GM21576 (cell line): ENCODE measurements around the gene DUSP18.
"Not testable (repeated sequence)": the region's sequence is repeated elsewhere in the genome, so short reads cannot be mapped to it uniquely, and the experiment has no call there.

Source experiments
- ATAC-seq: cut with Tn5 transposase; IDR thresholded peaks from one replicate; pipeline ENCODE4 v1.9.1; 2021; ENCODE audit warnings: mild to moderate bottlenecking, moderate library complexity; ENCODE audit not compliant: unreplicated experiment

DUSP18 gene

DNA sequence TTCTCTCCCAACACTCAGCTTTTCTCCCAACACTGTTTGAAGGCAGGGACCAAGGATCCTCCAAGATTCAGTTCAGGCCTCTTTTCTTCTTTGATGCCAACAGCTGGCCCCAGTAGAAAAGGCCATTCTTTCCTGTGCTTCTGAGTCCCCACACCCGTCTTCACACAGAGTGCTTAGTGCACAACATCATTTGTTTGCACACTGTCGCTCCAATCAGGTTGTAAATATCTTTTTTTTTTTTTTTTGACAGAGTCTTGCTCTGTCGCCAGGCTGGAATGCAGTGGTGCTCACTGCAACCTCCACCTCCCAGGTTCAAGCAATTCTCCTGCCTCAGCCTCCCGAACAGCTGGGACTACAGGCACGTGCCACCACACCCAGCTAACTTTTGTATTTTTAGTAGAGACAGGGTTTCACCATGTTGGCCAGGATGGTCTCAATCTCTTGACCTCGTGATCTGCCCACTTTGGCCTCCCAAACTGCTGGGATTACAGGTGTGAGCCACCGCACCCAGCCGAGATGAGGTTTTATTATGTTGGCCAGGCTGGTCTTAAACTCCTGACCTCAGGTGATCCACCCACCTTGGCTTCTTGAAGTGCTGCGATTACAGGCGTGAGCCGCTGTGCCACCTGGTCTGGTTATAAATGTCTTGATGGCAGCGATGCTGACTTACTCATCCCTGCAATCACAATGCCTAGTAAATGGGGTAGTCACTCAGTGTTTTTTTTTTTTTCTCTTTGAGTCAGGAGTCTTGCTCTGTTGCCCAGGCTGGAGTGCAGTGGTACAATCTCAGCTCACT, 12.4 kb upstream of the DUSP18 start:
- ATAC-seq = not testable (repeated sequence)

DNA sequence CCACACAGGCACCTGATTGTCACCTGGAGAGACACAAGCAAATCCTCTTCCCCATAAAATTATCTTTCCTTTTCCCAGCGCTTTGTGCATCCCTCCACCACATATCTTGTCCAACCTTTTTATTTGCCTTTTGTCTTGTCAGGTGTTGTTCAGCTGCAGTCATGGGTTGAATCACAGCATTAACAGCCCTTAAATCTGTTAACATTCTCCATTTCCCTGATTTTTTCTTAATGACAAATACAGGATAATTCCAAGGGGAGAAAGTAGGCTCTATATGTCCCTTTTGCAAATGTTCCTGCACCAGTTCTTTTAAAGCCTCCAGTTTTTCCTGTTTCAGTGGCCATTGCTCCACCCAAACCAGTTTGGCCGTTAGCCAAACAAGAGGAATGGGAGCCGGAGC, 8.9 kb upstream of the DUSP18 start:
- ATAC-seq = not testable (repeated sequence)

DNA sequence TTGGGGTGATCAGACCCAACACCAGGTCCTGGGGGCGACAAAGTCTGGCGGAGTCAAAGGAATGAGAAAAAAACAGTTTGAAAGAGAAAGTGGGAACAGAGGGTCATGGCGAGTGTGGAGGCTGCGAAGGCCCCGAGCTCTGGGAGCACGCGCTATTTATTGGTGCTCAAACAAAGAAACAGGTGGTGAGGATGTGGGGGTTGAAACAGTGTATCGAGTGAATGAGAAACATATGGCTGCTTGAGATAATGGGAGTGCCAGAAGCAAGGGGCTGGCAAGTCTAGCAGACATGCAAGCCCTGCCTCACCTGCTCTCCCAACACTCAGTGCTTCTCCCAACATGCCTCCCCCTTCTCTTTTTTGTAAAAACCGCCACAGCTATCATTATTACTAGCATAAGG, 7.8 kb upstream of the DUSP18 start:
- no peak for ATAC-seq

DNA sequence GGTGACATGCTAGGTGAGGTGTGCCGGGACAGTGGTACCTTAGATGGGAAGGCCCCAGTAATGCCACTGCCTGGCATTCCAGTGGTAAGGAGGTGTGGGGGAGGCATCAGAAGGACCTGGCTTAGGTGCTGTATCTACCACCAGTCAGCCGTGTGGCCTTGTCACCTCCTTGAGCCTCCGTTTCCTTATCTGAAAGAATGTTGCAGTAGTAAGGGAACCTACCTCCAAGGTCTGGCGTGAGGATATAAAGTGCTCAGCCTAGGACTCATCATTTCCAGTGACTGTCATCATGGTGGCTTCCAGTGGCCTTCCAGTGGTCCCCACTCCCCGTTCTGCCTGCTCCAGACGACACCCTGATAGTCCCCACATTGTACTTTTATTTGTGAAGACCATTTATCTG, 6.8 kb upstream of the DUSP18 start:
- no peak for ATAC-seq

DNA sequence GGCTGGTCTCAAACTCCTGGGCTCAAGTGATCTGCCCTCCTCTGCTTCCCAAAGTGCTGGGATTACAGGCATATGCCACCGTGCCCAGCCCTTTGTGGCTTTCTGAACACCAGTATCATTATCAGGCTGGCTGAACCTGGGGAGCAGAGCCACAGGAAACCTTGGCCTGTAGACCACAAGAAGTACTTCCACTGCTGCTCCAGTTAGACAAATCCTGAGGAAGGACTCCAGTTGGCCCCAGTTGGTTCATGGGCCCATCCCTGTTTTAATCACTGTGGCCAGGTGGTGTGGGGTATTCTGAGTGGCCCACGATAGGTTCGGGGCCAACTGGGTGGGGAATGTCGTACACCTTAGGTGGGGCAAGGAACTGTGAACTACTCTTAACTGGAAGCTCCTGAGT, 5.5 kb upstream of the DUSP18 start:
- no peak for ATAC-seq

DNA sequence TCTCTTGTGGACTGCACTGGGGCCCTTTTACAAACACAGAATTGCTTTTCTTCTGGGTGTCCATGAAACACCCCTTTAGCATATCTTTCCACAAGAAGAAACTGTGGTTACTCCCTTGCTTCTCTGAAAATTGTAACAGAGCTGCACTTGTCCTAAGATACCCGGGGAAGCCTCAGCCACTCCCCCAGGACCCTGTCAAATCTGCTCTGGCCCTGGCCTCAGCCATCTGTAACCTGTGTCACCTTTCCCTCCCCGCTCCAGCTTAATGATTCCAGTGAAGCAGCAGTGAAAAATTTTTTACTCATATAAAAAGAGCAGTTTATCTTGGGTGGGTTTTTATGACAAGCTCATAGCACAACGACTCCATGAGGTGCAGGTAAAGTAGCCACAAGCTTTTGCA, 3.4 kb upstream of the DUSP18 start:
- no peak for ATAC-seq

DNA sequence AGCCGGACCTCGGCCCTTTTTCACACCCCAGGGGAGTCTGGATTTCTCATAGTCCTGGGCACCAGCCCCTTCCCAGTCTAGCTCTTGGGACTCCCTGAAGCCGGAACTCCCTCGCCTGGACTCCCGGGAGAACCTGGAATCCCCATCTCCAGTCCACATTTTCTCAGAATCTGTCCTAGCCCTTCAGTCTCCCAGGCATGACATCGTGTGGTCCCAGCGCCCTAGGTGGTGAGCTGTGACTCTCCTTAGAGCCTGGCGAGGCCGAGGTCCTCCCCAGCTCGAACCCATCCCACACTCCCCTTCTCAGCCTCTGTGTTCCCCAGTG, 673 bp upstream of the DUSP18 start:
- ATAC-seq = no peak

DNA sequence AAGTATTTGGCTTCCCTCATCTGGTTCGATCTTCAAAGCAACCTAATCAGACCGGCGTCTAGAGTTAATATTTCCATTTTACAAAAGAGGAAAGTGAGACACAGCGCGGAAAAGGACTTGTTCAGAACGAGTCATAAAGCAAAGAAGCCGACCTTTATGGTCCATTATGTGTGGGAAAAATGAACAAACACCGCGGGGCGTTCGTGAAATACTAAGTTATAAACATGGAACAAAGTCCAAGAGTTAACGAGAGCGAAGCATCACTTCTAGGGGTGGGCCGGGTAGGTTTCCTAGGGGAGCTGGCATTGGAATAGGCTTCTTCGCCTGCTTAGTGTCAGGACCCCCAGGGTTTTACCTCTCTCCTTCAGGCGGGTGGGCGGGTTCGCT, 575 bp downstream of the DUSP18 start:
- ATAC-seq = no peak

DNA sequence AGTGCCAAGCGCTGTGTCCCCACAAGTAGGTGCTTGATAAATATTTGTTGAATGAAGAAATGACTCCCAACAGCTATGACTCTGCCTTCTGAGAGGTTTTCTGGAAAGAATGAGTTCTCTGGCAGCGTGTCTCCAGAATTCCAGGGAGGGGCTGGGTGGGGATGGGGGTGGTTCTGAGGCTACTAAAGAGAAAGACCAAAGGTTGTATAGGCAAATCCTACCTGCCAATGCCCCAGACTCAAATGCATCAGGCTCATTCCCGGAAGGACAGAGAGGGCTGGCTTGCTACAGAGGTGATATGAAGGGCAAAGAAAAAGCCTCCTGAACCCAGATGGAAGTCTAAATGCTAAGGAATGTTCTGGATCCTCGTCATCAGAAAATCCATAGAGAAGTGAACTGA, 1.9 kb downstream of the DUSP18 start:
- no peak for ATAC-seq

DNA sequence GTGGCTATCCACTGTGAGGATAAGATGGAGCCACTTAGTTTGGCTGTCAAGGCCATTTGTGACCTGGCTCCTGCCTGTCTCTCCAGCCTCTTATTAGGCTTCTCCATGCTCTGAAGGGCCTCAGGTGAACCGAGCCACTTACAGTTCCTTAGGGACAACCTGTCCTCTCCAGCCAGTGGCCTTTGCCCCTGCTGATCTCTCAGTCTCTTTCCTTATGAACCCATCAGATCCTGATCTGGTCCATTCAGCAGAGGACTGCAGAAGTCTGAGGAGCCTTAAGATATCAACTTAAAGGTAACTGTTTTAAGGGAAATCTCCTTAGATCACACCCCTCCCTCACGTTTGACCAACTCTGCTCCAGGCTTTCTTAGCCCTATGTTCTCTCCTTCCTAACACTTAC, 2.4 kb downstream of the DUSP18 start:
- no peak for ATAC-seq

DNA sequence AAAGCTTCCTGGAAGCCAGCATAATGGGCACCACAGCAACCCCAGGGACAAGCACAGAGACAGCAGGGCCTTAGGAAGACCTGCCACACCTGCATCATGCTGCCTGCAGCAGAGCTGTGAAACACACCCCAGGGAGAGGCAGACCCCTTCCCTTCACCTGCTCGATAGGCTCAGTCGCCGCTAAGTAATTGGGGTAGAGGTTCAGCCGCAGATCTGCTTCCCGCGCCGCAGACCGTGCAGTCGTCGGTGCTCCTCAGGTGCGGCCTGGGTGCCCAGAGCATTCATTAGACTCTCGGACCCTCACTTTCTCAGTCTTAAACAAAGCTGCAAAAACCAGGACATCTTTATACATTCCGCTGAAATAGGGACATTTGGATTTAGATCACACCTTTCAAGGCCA, 2.9 kb downstream of the DUSP18 start:
- ATAC-seq = no peak

DNA sequence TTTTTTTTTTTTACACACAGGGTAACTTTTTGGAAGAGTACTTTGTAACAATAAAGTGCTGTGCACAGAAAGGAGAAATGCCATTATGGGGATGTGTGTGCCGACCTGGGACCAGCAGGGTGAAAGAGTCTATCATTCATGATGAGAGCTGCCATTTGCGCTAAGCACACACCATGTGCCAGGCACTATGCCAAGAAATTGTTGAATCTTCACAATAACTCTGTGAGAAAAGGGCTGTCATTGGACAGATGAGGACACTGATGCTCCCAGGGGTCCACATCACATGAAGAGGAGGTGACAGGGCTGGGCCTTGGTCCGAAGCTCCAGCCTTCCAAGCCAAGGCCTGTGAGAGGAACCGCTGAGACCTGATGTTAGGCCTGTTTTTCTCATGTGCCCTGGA, 5.6 kb downstream of the DUSP18 start:
- no peak for ATAC-seq

DNA sequence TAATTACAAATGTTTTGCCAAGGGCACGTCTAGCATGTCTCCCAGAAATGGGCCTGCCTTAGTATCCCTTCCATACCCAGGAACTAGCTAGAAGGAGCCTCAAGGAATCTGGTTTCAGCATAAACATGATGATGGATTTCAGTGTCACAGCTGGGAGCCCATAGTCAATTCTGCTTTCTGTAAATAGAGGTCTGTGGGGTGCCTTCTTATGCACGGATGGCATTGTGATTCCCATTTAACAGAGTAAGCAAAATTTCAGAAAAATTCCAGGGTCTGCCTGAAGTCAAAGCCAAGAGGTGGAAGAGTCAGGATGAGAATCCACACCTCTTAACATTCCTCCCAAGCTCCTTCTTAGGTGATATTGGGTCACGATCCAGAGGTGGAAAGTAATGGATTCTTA, 12.1 kb downstream of the DUSP18 start:
- ATAC-seq = no peak

DNA sequence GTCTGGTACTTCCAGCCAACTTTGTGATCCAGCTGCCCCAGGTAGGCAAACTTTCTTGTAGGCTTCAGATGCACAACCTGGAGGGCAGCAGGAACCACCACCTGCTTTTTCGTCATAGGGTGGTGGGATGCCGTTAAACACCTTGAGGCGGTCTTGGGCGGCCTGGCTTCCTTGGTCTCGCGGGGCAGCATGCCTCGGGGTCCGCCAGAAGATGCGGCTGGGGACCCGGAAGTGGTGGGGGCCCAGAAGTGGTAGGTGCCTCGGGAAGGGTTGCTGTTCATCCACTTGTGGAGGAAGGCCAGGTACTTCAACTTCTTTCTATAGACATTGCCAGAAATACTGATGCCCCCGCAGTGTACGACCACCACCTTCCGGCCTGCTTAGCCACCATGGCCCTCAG, 13.3 kb downstream of the DUSP18 start:
- ATAC-seq = no peak

DNA sequence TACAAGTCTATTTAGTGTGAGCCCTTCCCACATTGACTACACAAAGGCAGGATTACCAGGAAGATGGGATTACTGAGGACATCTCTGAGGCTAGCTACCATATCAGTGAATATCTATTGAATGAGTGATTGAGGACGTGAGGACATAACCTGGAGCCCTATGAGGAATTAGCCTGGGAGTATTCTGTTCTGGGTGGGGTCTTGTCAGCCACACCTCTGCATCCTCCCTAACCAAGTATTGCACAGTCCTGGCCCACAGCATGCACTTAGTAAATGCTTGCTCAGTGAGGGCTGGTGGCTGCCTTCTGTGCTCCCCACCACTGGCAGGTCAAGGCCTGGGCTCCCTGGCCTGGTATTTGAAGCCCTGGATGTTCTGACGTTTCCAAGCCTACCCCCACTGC, 14.8 kb downstream of the DUSP18 start:
- ATAC-seq = no peak

DNA sequence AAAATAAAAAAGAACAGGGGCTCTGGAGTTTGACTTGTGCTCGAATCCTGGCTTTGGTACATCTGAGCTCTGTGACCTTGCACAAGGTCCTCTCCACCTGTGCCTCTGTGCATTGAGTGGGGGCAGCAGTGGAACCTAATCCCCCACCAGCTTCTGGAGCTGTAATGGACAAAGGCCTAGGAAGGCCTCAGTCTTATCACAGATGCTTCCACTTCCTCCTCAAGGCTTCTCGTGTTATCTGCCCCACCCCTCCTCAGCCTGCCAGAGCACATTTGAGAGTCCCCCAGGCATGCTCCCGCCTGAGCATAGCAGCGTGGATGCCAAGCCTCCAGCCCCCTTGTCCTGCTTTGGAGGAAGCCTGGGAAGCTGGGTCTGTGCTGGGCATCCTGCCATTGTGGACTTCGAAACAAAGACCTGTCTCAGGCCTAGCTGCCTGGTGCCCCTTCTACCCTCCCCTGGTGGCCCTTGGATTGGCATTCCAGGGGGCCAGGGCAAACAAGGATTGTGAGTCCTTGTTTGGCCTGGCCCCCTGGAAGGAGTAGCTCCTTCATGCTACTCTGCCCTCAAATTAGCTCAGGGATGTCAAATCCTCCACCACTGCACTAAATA, 17.1 kb downstream of the DUSP18 start:
- ATAC-seq = no peak

DNA sequence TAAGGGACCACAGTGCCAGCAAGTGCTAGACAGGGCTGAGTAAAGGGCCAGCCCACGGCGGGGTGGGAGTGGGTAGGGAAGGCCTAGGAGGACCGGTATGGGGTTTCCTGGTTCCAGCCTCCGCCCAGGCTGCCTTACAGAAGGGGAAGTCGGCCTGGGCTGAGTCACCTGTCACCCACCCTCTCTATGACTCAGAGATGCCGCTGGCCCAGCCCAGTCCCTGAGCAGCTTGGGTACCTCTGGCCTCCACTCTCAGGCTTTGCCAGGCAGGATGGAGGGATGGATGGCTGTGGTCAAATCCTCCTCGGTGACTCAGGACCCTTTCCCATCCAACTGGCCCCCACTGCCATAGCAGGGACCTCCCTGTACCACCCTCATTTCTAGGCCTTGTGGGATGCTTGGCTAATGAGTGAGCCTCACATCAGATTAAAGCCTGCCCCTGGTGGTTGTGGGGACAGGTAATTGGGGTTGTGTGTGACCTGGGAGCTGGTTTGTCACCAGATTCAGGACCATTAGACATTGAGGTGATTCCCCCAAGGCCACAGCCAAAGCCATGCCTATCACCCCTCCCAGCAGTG, 18.2 kb downstream of the DUSP18 start:
- no peak for ATAC-seq

DNA sequence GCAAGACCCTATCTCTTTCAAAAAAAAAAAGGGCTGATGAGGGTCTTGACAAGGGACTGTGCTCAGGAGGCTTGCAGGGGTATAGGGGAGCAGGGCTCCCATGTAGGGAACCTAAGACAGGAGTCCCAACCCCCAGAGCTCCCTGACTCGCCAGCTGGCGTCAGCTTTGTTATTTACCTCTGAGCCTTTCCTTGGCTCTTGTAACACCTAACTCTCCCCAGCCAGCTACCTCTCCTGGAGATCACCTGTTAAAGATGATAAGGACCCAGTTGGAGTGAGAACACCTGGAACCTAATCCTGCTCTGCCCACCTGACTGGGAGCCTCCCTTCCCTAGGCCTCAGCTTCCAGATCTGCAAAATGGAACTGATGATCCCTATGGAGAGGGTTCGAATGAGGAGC, 18.9 kb downstream of the DUSP18 start:
- ATAC-seq = no peak

DNA sequence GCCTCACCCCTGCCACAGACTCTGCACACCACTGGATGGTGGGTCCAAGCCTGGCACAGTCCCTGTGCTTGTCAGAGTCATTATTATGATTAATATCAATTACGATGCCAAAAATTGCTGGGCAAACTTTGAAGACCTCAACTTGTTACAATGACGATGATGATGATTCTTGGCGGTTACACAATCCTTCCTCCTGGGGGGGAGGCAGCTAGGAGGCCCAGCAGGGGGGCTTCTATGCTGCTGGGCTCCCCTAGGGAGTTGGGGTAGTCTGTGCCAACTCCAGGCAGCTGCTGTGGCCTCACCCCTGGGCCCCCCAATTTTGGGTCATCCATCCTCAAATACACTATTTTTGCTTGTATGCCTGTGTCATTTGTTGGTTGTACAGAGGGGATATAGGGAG, 20.1 kb downstream of the DUSP18 start:
- ATAC-seq = no peak

DNA sequence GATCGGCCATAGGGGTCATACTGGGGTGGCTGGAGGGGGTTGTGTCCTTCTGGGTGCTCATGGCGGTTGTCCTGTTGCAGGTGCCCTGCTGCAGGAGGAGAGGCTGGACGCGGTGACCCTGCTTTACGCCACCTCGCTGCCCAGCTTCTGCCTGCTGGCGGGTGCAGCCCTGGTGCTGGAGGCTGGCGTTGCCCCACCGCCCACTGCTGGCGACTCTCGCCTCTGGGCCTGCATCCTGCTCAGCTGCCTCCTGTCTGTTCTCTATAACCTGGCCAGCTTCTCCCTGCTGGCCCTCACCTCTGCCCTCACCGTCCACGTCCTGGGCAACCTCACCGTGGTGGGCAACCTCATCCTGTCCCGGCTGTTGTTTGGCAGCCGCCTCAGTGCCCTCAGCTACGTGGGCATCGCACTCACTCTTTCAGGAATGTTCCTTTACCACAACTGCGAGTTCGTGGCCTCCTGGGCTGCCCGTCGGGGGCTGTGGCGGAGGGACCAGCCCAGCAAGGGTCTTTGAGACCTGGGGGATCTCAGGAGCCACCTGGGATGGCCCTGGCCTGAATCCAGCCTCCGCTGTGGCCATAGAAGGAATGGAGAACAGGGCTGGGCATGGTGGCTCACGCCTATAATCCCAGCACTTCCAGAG, 21.0 kb downstream of the DUSP18 start:
- no peak for ATAC-seq

DNA sequence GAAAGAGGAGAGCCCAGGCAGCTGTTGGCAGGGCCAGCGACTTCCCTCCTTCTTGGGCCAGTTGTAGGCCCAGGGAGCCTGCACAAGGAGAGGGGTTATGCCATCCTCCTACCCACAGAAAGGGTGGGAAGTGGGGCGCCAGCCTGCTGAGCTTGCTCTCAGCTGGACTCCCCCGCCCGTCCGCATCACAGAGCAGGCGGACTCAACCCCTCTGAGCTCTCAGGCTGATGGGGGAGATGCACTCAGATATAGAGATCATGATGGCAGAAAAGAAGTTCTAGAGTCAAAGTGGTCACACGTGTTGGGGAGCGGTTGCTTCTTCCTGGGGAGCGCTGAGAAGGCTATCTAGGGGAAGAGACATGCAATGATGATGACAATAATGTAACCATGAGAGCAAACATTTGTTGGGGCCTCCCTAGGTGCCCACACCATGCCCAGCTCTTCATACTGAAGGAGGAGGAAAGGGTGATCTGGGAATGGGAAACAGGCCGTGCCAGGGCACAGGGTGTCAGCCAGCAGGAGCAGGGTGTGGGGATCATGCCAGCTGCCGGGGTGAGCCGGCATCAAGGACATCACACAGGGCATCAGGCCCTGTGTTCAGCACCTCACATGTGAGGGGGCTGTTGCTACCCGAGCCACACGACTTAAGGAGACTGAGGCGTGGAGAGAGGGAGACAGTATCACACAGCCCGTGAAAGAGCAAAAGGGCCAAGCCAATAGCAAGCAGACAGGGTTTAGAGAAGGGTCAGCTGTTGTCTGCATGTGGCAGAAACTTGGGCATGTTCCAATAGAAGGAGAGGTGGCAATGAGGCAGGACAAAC, 24.4 kb downstream of the DUSP18 start:
- no peak for ATAC-seq
